Measurements from ENCODE around the gene TMEFF1.
A peak's percentile ranks its signal among the peaks of the same experiment; 100 is the strongest.

The TMEFF1 gene

GRCh38 chr9:100448266-100448665 lies 24.7 kb upstream of the TMEFF1 start:
- no peak for DNase-seq

- no peak for DNase-seq
These were observed 23.5 kb upstream of the TMEFF1 start for GRCh38 chr9:100449420-100449819.

GRCh38 chr9:100452894-100453293 lies 20.1 kb upstream of the TMEFF1 start:
- no peak for DNase-seq

GRCh38 chr9:100455470-100455869 lies 17.5 kb upstream of the TMEFF1 start:
- DNase-seq = no peak

GRCh38 chr9:100457517-100457916 lies 15.4 kb upstream of the TMEFF1 start:
- DNase-seq = no peak

GRCh38 chr9:100459963-100460362 lies 13.0 kb upstream of the TMEFF1 start:
- DNase-seq = no peak

- no peak for DNase-seq
These were observed 7.7 kb upstream of the TMEFF1 start for GRCh38 chr9:100465274-100465673.

- DNase-seq = no peak
These were observed 7.2 kb upstream of the TMEFF1 start for GRCh38 chr9:100465761-100466160.

- DNase-seq = no peak
These were observed 6.6 kb upstream of the TMEFF1 start for GRCh38 chr9:100466171-100466828.

GRCh38 chr9:100466829-100467221 lies 6.1 kb upstream of the TMEFF1 start:
- no peak for DNase-seq

- DNase-seq = no peak
These were observed 4.9 kb upstream of the TMEFF1 start for GRCh38 chr9:100468041-100468440.

- no peak for DNase-seq
These were observed 681 bp upstream of the TMEFF1 start for GRCh38 chr9:100472268-100472667.

GRCh38 chr9:100473276-100474081 lies 530 bp downstream of the TMEFF1 start:
- DNase-seq = peak; percentile 5 to 27

GRCh38 chr9:100474082-100474923 lies 1.4 kb downstream of the TMEFF1 start:
- DNase-seq = no peak

- DNase-seq = no peak
These were observed 2.0 kb downstream of the TMEFF1 start for GRCh38 chr9:100474924-100475276.

GRCh38 chr9:100477241-100477640 lies 4.3 kb downstream of the TMEFF1 start:
- no peak for DNase-seq

- DNase-seq = no peak
These were observed 5.2 kb downstream of the TMEFF1 start for GRCh38 chr9:100478192-100478591.

GRCh38 chr9:100479820-100480219 lies 6.9 kb downstream of the TMEFF1 start:
- no peak for DNase-seq

- no peak for DNase-seq
These were observed 12.2 kb downstream of the TMEFF1 start for GRCh38 chr9:100485196-100485595.

- no peak for DNase-seq
These were observed 13.7 kb downstream of the TMEFF1 start for GRCh38 chr9:100486479-100487176.

GRCh38 chr9:100488177-100488576 lies 15.2 kb downstream of the TMEFF1 start:
- DNase-seq = no peak

- no peak for DNase-seq
These were observed 16.9 kb downstream of the TMEFF1 start for GRCh38 chr9:100489836-100490235.

- no peak for DNase-seq
These were observed 20.0 kb downstream of the TMEFF1 start for GRCh38 chr9:100492952-100493351.
